HG03280 (cell line): ENCODE data around the gene LAMA2.

Experiments used
- ATAC-seq: cut with Tn5 transposase; IDR thresholded peaks from one replicate; pipeline ENCODE4 v1.9.1; 2021; ENCODE audit warnings: mild to moderate bottlenecking, moderate library complexity; ENCODE audit not compliant: unreplicated experiment

Gene LAMA2

DNA sequence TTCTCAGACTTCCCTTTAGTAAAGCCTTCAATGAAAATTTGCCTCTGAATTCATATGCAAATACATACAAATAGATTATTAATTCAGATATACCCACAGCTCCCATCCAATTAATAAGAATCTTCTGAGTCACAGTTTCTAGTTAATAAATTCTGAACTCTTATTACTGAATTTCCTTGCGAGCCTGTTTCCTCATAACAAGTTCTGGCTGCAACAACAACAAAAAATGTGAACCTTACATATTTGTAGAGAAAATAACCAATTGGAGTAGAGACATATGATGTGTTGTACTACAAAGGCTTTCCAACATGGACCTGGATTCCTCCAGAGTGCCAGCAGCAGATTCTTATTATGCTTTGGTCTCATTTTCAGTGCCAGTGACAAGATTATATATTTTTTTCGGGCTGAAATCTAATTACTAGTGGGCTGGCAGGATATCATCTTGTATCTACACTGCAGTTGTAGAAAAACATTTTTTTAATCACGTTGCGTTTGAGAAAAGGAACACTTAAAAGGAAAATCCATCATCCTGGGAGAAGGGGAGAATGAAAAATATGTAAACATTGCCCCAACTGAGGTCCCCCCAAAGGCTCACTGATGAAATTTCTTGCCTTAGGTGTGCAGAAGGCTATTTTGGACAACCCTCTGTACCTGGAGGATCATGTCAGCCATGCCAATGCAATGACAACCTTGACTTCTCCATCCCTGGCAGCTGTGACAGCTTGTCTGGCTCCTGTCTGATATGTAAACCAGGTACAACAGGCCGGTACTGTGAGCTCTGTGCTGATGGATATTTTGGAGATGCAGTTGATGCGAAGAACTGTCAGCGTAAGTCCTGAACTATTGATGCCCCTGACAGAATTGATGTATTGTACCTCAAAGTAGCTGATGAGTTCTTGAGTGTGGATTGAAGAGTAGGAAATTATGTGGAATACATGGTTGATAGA, 404.6 kb downstream of the LAMA2 start:
- ATAC-seq, result no peak

GRCh38 chr6:129289442-129289841, 406.5 kb downstream of the LAMA2 start:
- no peak for ATAC-seq

- no peak for ATAC-seq
Measured at GRCh38 chr6:129292836-129293235, 409.9 kb downstream of the LAMA2 start.

- no peak for ATAC-seq
Measured at GRCh38 chr6:129297592-129297991, 414.7 kb downstream of the LAMA2 start.

- no peak for ATAC-seq
Measured at GRCh38 chr6:129302671-129303070, 419.7 kb downstream of the LAMA2 start.

DNA sequence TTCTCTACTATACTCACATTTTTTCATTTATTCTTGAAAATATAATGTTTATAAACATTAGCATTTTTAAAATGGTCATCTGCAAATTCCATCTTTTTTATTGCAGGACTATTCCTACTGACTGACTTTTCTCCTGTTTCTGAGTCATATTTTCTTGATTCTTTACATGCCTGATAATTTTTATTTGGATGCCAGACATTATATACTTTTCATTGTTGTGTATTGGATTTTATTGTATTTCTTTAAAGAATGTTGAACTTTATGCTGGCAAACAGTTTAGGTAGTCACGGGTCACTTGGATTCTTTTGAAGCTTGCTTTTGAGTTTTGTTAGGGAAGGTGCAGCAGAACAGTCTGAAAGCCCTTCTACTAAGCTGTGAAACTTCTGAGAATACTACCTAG, 423.9 kb downstream of the LAMA2 start:
- no peak for ATAC-seq

GRCh38 chr6:129307845-129308244, 424.9 kb downstream of the LAMA2 start:
- no peak for ATAC-seq

GRCh38 chr6:129309154-129309553, 426.2 kb downstream of the LAMA2 start:
- ATAC-seq, result no peak

DNA sequence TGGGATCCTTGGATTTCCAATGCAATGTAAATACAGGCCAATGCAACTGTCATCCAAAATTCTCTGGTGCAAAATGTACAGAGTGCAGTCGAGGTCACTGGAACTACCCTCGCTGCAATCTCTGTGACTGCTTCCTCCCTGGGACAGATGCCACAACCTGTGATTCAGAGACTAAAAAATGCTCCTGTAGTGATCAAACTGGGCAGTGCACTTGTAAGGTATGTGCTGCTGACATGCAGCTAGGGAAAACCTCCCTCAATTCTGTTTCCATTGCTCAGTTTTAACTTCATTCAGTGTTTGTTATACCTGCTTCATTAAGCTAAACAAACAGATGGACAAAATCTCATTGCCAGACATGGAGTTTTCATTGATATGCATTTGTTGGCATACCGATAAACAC, 429.9 kb downstream of the LAMA2 start:
- ATAC-seq, result no peak

- no peak for ATAC-seq
Measured at GRCh38 chr6:129314575-129314974, 431.6 kb downstream of the LAMA2 start.

DNA sequence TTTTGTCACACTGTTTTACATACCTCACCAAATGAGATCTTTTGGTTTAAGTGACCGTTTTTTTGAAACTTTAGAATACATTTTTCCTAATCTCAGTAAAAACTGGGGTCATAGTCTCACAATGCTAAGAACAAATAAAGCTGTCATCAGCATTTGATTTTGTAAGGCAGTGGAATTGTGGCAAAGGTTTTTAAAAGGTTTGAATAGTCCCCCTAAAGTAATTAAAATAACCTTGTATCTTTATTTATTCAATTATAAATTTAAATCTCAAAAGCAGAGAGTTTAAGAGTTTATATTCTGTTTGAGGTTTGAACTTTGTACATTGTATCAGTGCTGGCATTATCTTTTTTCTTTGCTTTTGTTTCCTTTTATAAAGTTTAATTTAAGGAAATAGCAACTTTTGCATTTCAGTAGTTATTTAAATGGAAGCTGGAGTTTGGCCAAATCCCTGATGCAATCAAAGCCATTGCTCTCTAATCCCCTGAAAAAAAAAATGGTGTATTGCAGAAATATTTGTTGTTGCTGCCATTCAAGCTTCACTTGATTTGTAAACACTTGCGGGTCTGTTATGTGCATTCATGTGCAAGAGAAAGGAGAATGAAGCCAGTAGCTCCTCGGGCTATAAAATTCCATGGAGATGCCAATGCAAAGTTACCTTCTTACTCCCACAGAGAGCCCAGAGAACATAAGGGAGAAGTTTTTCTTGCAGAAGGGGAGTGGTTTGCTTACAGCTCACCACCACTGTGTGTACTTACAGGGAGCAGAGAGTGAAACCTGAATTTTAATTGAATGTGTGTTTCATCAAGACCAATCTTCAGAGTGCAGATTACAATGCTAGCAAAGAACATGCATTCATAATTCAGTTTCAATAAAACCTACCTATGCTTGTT, 435.2 kb downstream of the LAMA2 start:
- ATAC-seq, result no peak

GRCh38 chr6:129320892-129321291, 438.0 kb downstream of the LAMA2 start:
- ATAC-seq, result no peak

DNA sequence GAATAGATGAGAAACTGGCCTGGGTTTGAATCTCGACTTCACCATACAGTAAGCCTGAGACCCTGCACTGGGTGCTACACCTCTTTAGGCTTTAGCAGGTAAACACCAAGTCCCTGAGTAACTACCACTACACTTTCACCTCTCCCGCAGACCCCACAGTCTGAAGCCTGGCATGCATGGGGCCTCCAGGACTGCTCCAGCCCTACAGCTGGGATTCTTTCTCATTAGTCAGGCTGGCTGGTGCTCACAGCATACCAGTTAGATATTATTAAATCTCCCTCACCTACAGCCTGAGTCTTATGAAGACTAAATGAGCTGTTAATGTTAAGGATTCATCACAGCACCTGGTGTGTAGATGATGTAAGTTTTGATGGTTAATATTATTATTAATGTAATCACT, 438.4 kb downstream of the LAMA2 start:
- no peak for ATAC-seq

DNA sequence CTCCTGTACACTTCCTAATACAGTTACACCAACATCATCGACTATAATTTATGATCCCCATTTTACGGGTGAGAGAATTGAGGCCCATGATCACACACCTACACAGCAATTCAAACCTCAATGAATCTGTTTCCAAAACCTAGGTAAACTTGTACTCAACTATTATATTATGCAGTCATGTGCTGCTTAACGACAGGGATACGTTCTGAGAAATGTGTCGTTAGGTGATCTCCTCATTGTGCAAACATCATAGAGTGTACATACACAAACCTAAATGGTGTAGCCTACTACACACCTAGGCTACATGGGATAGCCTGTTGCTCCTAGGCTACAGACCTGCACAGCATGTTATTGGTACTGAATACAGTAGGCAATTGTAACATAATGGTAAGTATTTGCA, 441.4 kb downstream of the LAMA2 start:
- no peak for ATAC-seq

DNA sequence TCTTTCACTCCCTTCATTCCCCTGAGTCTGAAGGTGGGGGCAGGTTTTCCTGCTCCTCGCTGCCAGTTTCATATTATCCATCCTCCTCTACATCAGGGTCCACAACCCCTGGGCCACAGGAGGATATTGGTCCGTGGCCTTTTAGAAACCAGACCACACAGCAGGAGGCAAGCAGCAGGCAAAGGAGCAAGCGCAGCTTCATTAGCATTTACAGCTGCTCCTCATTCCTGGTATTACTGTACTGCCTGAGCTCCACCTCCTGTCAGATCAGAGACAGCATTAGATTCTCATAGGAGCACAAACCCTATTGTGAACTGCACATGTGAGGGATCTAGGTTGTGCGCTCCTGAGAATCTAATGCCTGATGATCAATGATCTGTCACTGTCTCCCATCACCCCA, 446.7 kb downstream of the LAMA2 start:
- ATAC-seq, result no peak

- no peak for ATAC-seq
Measured at GRCh38 chr6:129331450-129332138, 448.7 kb downstream of the LAMA2 start.

DNA sequence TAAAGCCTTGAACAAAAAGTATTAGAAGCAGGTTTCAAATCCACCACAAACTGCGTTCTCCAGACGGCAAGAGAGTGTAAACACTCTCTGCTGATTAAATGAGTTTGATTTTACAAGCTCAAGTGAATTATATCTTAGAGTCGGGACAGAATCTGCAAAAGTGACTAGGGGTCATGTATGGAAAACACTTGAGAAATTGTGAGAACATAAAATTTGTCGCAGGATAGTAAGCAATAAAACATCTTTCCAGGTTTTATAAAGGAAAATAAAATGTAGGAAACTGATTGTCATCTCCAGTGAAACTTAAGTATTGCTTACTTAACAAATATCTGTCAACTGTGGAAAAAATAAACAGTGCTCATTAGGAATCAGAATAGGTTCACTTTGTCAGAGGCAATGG, 452.9 kb downstream of the LAMA2 start:
- ATAC-seq, result no peak

DNA sequence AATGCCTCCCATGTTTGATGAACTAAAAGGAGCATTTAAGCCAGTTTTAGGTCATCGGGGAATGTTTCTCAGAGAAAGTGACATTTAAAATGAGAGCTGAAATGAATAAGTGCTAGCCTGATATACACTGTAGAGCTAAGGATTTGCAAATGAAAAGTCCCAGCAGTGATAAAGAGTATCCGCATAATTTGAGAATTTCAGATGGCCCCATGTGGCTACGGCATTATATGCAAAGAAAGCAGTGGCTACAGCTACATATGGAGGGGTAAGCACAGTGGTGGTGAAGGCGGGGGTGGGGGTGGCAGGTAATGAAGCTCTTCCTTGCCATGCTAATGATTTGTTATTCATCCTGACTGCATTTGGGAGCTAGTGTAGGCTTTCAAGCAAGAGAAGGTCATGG, 455.7 kb downstream of the LAMA2 start:
- ATAC-seq, result no peak

DNA sequence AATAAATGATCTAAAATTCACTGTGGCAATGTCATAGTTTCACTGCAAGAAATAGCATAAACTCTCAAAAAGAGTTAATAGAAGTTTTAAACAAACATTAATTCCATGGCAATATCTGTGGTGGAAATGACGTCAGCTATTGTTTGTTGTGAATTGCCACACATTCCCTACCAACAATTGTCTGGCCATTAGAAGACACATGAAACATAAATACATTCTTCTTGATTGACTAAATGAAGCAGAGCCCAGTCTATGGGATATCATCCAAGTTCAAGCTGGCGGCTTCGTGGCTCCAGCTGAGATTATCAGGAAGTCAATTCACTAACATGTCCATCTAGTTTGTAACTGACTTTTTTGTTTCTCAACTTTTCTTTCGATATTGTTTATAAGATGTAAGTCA, 458.0 kb downstream of the LAMA2 start:
- ATAC-seq, result no peak

DNA sequence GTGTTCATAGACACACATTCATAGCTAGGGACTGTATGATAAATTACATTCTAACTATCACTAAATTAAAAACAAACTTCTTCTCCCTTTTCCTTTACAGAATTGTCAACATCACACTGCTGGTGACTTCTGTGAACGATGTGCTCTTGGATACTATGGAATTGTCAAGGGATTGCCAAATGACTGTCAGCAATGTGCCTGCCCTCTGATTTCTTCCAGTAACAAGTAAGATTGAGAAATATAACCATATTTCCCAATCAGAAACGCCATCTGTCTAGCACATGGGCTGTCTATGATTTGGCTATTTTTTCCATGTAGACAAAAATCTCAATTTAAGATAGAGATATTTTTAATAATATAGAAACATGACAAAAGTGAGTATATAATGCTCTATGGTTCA, 459.3 kb downstream of the LAMA2 start:
- ATAC-seq, result no peak

GRCh38 chr6:129342796-129343195, 459.9 kb downstream of the LAMA2 start:
- ATAC-seq, result no peak
